ENCODE data around the gene ARPC1B. TPM values are rescaled to one million over a fixed set of nuclear protein-coding genes. Genes with fewer than 3 reads are reported as not detected.

Gene ARPC1B
- total RNA-seq, 1 donor from 2014 or later, result 250 TPM

- Mint-ChIP-seq H3K36me3 (ENCODE audit: low read depth) (peaks cover 27% of the 10 kb centered on the region), H3K9me3 (no peaks in the 10 kb centered on the region), H3K27me3 (no peaks in the 10 kb centered on the region), H3K27ac (peak within 1 kb of the TSS; percentile 89), H3K4me1 (peaks cover 23% of the 10 kb centered on the region), H3K4me3 (peak within 1 kb of the TSS; percentile 96)
- DNase-seq, result peak; percentile 97
- intact Hi-C loops (cut with micrococcal nuclease), result loop anchor here (1.0 to 2.0 kb wide), 4 partner anchors 30 to 66 kb away; partner anchors contain the start of genes ZKSCAN5 and ZNF789
Measured at GRCh38 chr7:99438573-99439480, 64.3 kb downstream of the ARPC1B start, which contains the start of the genes CPSF4 and PTCD1. TSS of gene CPSF4 (plus strand) at chr7:99438943. CDS start at chr7:99439083, 140 bp downstream. TSS of gene PTCD1 (minus strand) at chr7:99438798. CDS start at chr7:99435242, 3,556 bp downstream.

DNA sequence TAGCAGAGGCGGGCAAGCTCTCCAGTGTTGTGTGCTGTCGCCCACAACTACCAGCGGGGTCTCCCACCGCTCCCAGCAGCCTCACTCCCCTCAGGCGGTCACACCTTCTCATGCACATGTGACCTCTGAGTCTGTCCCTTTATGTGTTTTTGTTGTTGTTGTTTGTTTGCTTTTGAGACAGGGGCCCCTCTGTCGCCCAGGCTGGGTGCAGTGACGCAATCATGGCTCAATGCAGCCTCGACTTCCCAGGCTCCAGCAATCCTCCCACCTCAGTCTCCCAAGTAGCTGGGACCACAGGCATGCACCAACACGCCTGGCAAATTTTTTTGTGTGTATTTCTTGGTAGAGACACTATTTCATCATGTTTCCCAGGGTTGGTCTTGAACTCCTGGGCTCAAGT is 65.7 kb downstream of the ARPC1B start:
- H3K9me3 Mint-ChIP-seq, result no peaks in the 10 kb centered on the region
- intact Hi-C loops (cut with micrococcal nuclease), result no loop called here
- peaks cover 24% of the 10 kb centered on the region for H3K4me1 Mint-ChIP-seq
- no peak overlapping the region for H3K27ac Mint-ChIP-seq
- DNase-seq, result no peak
- no peaks in the 10 kb centered on the region for H3K27me3 Mint-ChIP-seq
- H3K36me3 Mint-ChIP-seq (ENCODE audit: low read depth), result peaks cover 27% of the 10 kb centered on the region
- H3K4me3 Mint-ChIP-seq, result peak overlapping the region; percentile 96

Other genes with a start within 250 kb of the ARPC1B start
- gene SMURF1, start 230.6 kb upstream of the ARPC1B start, total RNA-seq, result 12.5 and 13.1 TPM in 2 replicates
- gene KPNA7, start 166.6 kb upstream of the ARPC1B start, total RNA-seq, result not detected in 2 replicates
- gene MYH16, start 101.9 kb upstream of the ARPC1B start, total RNA-seq, result not detected in 2 replicates
- gene ARPC1A, start 48.8 kb upstream of the ARPC1B start, total RNA-seq, result 76.0 and 80.8 TPM in 2 replicates
- 167 and 168 TPM in 2 replicates for gene PDAP1, start 33.9 kb downstream of the ARPC1B start, total RNA-seq
- 136 and 147 TPM in 2 replicates for gene BUD31, start 34.2 kb downstream of the ARPC1B start, total RNA-seq
- 10.5 and 10.7 TPM in 2 replicates for gene PTCD1, start 64.1 kb downstream of the ARPC1B start, total RNA-seq
- gene CPSF4, start 64.2 kb downstream of the ARPC1B start, total RNA-seq, result 83.5 and 89.0 TPM in 2 replicates
- gene ATP5MF, start 91.4 kb downstream of the ARPC1B start, total RNA-seq, result 380 and 393 TPM in 2 replicates
- 22.6 and 23.6 TPM in 2 replicates for gene ZNF789, start 98.2 kb downstream of the ARPC1B start, total RNA-seq
- 38.1 and 38.7 TPM in 2 replicates for gene ZNF394, start 125.6 kb downstream of the ARPC1B start, total RNA-seq
- gene ZKSCAN5, start 129.9 kb downstream of the ARPC1B start, total RNA-seq, result 7.2 TPM in 2 replicates
- 4.7 and 5.8 TPM in 2 replicates for gene FAM200A, start 177.4 kb downstream of the ARPC1B start, total RNA-seq
- gene ZNF655, start 183.9 kb downstream of the ARPC1B start, total RNA-seq, result 76.2 and 76.4 TPM in 2 replicates
- gene TMEM225B, start 223.5 kb downstream of the ARPC1B start, total RNA-seq, result 0.50 and 0.61 TPM in 2 replicates
- 29.4 and 30.0 TPM in 2 replicates for gene ZSCAN25, start 242.2 kb downstream of the ARPC1B start, total RNA-seq

All from activated CD4-positive, alpha-beta T cell treated with anti-CD3 and anti-CD28 coated beads, Interleukin-2, amount 10 ng/mL, durations not matched to agents 24 days and 14 days (primary cell).